SHP77 treated with DMSO at 0.1 percent for 48 hours (cell line): ENCODE measurements around the gene TMPRSS13.
"Not testable (repeated sequence)": the region's sequence is repeated elsewhere in the genome, so short reads cannot be mapped to it uniquely, and the experiment has no call there.

Source experiments
- DNase-seq: peaks from one replicate; lab custom pipeline; 2025; lab: John Stamatoyannopoulos, UW

Gene TMPRSS13

DNA sequence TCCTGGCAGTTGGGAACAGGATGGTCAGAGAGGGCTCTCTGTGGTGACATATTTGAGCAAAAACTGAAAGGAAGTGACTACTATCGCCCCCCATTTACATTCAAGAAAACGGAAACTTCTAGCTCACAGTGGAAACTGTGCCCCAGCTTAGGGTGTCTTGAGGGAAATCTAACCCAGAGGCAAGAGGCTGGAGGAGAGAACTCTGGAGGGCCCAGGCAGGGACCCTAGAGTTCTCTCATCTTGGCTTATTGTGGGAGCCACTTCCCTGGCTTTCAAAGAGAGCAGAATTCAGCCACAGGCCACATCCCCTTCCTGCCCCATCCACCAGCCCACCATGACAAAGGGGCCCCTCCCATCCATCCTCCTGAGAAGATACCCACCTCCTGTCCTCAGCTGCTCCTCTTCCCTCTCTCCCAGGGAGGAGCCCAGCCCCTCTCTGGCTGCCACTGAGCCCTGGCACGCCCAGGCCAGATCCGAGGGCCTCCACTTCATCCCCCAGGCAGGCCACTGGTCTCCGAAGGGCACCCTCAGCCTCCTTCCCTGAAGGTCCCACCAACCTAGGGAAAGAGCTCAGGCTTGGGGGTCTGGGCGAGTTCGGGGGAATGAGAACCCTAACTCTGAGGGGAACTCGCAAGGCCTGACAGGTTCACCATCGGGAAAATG lies 1.6 kb upstream of the TMPRSS13 start:
- no peak for DNase-seq

DNA sequence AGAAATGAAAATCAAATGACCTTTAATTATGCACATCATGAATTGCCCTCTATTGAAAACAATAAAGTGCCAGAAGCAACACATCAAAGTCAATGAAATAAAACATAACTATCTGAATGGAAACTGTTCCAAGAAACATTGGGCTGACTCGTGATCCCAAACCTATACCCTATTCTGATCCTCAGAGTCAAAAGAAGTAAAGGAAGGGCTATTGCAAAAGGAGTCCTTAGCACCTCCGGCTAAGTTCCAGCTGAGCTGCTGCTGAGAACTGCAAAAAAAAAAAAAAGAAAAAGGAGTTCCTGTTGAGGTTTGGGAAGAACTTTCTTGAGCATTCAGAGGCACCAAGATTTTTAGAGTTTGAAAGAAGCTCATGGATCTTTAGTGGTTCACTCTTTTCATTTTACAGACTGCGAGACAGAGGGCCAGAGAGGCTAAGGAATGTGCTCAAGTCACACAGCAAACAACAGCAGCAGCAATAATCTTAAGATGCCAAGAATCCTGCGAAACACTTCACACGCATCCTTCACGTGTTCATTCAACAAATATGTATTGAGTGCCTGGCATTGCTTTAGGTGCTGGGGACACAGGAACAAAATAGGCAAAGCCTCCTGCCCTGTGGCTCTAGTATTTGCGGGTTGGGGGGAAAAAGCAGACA lies 841 bp upstream of the TMPRSS13 start:
- no peak for DNase-seq

DNA sequence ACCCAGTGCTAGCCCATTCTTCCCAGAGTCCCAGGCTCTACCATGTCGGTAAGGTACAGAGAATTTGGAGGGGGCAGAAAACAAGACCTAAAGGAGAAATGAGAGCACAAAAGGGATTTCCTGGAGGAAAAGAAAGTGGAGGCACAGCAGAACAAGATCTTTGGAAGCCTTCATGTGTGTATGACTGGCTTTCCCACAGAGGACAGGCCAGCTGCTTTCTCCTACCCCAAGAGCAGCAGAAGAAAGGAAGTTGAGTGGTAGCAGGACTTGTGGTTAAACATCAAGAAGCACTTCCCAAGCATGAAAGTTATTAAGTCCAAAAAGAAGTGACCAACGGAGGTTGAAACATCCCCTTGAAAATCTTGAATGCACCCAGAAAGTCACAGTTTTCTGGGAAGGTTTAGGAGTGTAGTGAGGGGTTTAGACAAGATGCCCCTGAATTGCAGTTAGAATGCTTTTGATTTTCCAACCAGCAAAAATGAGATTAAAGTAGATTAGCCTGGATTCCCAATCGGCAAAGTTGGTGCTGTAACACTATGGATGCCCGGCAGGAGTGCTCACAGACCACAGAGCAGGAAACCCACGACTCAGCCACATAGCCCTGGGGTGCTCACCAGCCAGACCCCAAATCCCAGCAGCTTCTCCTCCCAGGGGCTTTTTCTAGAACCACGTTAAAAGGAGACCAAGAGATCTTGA lies 608 bp downstream of the TMPRSS13 start:
- no peak for DNase-seq

DNA sequence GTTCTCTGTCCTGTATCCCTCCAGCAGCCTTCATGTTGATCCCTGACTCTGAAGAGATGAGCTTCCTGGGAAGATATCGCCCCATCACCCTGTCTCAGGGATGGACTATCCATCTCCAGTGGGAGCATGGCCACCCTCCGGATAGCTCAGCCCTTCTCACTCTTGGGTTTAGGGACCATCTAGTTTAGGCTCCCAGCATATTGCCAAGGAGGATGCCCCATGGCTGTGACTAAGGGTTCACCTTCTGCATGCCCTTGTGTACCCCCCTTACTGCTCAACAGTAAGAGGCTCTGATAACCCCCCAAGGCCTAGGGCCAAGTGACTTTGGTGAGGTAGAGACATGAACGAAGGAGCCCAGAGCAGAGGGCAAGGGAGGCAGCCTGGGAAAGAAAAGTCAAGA lies 1.3 kb downstream of the TMPRSS13 start:
- no peak for DNase-seq

DNA sequence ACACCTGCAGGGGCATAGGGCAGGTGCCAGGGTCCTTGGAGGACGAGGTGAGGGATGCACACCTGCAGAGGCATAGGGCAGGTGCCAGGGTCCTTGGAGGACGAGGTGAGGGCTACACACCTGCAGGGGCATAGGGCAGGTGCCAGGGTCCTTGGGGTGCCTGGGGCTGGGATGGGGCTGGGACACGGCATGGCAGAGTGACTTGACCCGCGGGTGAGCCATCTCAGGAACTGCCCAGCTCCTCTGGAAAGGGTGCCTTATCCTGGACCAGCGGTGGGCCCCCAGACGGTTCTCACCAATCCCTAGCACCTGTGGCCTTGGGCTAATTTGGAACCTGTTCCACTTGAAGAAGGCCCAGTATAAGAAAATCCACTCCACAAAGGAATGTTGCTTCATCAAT lies 3.0 kb downstream of the TMPRSS13 start:
- not testable (repeated sequence) for DNase-seq

DNA sequence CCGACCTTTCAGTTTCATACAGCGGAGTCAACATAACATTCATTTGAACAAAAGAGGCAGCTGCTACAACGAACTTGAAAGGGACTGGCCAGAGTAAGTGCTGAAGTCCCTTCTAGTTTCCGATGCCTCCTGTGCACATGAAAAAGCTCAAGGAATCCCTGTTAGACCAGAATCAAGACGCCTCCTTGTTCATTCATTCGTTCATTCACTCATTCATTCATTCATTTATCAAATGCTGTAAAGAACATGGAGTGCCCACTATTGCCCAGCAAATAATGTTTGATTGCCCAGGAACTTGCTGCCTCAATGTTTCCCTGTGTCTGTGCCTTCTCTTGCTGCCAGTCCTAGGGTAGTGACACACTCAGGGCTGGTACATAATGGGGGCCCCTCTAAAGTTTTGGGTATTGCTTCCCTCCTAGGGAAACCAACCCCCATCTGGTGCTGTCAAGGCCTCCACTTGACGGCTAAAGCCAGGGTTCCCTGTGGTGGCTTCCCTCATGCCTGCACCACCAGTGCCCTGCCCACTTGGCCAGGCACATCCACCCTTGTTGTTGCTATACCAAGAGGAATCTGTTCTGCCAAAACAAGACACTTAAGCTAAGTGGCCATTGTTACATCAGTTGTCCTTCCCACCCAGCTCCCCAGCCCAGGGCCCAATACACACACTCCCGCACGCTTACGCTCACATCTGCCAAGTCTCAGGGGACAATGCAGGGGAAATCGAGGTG lies 3.8 kb downstream of the TMPRSS13 start:
- DNase-seq: no peak

DNA sequence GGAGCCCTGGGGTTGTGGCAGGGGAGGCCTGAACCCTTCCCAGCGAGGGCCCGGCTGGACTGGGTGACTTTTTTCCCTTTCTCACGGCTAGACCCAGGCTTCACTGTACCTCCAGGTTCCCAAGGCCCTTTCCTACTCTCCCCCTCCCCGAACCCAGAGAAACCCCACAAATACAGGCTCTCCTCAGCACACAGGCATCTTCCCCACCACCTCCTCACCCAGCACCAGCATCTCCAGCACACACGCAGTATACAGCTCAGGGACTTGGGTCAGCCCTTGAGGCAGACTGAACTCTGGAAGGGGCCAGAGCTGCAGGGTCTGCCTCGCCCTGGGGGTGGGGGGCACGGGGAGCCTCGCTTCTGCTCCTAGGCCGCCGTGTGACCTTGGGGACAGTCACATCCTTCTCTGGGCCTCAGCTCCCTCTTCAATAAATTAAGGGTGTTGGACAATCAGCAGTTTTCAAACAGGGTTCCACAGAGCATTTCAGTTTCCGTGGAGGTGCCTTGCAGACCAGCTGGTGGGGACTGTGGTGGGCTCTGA lies 4.5 kb downstream of the TMPRSS13 start:
- DNase-seq: no peak

DNA sequence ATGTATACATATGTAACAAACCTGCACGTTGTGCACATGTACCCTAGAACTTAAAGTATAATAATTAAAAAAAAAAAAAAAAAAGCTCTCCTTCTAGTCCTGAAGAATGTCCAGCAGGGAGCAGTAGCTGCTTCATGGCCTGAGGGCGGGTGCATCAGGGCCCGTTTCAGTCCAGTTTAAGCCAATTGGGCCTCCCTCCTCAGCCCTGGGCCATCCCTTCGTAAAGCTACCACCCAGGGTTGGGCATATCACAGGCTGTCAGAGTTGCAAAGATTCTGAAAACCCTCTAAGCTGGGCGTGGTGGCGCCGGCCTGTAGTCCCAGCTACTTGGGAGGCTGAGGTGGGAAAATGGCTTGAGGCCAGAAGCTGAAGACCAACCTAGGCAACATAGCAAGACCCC lies 5.4 kb downstream of the TMPRSS13 start:
- DNase-seq: no peak

DNA sequence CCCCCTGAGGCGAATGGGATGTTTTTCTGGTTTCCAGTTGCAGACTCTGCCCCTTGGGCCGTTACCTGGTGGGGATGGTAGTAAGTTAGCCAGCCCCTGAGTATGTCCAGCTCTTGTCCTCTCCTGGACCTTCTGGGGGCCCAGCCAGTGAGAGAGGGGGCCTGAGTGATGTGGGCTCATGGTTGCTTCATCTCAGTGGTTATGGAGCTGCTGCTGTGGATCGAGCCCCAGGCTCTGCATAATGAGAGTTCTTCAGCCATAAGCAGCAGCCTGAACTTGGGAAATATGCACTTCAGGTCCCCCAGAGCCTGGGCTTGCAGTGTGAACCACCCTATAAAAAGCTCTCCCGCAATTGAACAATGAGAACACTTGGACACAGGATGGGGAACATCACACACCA lies 5.9 kb downstream of the TMPRSS13 start:
- no peak for DNase-seq

DNA sequence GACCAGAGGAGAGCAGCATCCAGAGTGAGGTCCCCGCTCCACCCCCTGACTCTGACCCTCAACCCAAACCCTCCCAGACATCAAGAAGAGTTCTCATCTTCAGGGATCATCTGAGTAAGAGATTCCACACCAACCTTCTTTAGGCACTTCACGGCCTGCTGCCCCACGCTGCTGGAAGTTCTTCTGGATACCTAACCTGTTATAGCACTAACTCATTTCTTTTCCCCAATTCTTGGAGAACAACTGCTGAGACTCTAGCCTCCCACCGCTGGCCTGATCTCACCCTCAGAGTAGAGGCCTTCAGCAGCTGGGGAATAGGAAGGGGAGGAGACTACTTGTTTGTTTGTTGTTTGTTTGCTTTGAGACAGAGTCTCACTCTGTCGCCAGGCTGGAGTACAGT lies 7.3 kb downstream of the TMPRSS13 start:
- no peak for DNase-seq

DNA sequence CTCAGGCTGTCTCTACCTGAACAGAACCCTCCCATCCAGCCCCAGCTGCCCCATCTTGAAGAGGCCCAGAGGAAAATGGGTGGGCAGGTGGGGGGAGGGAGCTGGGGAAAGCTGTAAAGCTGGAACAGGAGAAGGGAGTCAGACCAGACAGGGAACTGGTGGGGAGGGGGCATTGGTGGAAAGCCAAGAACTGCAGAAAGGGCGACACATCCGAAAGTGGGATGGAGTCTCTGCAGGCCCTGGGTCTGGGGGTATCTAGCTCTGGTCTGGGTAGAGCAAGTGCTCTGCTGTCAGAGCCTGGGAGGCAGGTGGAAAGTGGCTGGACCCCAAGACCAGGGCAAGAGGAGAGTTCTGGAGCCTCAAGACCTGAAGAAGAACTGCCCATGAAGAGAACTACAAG lies 7.7 kb downstream of the TMPRSS13 start:
- DNase-seq: no peak

DNA sequence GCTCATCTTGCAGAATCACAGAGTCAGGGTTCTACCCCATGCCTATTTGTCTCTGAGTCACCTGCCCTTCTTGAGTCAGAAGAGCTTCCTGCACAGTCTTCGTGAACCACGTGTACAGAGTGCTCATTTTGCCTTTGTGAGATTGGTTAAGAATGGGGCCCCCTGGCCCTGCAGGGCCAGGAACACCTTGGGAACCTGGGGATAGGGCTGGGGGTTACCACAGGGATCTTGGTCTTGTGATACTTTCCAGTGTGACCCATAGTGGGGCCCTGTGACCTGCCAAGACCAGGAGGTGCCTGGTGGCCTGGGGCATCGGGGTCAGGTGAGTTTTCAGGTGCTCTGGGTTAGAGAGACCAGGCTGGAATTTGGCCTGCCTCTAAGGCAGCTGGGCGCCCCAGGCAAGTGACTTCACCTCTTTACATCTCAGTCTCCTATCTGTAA lies 9.4 kb downstream of the TMPRSS13 start:
- DNase-seq: no peak

DNA sequence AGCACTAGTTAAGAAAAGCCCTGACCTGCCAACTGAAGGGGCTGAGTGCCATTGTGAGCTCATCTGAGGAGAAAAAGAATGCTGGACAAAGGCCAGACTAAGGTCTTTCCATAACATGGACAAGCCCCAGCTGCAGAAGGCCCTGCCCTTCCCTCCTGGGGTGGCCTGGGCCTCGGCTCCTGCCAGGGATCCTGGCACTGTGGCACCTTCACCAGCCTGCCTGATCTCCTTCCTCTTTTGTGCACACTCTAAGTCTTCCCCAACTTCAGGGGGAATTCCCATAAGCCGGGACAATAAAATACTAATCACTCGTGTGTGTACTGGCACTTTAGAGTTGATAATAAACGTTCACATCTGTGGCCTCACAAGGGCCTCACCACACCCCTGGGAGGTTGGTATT lies 9.9 kb downstream of the TMPRSS13 start:
- no peak for DNase-seq

DNA sequence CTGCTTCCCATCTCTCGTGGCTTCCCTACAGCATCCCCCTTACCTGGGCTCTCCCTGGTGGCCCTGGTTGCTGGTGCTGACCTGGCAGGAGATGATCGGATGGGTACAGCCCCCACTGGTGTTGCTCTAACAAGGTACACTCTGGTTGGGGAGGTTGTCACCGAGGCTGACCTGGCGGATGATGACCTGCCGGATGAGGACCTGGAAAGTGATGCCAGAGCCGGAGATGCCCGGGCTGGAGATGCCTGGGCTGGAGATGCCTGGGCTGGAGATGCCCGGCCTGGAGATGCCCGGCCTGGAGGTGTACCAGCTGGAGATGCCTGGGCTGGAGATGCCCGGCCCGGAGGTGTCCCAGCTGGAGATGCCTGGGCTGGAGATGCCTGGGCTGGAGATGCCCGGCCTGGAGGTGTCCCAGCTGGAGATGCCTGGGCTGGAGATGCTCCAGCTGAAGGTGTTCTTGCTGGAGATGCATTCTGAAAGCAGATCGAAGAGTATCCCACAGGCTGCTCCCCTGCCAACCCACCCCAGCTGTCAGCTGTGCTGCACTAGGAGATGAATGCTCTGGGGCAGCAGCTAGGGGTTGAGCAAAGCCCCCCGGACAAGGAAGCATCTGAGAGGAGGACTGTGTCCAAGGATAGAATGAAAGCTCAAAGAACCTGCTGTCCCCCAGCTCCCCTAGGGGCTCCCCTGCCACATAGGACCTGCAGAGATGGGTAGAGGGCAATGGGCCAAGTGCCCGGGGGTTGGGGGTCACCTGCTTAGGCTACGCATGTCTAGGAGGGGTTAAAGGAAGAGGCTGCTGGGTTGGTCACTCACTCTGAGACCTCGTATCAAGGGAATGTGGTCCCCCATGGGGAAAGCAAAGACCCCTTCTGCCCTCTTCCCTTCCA lies 10.6 kb downstream of the TMPRSS13 start:
- no peak for DNase-seq

DNA sequence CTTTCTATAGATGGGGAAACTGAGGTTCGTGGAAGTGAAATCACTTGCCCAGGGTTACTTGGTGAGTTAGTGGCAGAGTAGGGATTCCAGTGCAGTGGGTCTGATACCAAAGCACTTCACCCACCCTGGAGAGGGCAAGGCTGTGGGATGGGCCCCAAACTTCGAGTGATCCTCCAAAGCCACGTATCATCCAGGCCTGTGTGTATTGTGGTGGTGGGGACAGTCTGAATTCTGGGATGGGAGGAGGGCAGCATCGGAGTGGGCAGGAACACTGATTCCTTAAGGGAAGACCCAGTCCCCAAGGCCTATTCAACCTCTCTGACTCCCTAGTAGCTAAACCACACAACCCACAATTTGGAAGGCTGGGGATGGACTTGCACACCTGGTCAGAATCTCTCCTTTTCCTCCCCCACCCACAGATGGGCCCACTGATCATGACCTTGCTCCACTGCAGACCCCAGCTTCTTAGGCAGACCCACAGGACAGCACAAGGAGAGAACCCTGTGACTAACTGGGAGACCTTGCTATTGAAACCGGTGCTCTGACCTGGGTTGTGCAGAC lies 11.5 kb downstream of the TMPRSS13 start:
- DNase-seq: no peak

DNA sequence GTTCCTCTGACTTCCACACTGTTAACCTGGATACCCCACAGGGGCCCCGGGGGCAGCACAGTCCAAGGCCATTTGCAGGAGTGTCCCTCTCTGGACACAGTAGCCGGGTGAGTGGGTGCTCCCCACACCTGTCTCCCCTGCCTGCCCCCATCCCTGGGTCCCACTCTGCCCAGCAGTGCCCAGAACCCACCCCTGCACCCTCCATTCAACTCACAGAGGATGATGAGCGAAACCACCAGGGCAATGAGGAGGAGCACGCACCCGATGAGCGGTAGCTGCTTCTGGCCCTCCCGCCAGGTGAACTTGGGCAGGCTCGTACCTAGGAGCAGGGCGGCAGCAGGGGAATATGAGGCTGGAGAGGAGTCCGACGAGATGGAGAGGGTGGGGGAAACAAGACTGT lies 12.2 kb downstream of the TMPRSS13 start:
- DNase-seq: no peak

DNA sequence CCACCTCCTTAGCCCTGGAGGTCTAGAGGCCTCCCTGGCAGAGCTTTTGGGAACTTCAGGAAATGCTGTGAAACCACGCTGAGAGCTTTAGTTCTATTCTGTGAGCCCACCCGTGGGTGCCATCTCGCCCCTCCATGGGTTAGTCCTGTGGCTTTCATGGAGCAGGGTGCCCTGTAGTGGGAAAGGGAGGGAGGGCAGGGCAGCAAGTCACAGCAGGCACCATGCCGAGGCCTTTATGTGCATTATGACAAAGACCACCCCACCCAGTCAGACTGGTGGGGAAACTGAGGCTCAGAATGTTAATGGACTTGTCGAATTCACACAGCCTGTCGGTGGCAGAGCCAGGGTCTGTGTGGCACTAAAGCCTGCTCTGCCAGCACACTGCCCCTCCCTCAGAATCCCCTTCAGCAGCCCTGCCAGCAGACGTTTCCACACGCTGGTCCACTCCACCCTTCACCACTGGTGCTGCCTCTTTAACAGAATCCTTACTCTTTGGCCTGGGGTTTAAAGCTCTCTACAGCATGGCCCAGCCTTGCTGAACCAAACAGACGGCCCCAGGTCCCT lies 13.4 kb downstream of the TMPRSS13 start:
- no peak for DNase-seq

DNA sequence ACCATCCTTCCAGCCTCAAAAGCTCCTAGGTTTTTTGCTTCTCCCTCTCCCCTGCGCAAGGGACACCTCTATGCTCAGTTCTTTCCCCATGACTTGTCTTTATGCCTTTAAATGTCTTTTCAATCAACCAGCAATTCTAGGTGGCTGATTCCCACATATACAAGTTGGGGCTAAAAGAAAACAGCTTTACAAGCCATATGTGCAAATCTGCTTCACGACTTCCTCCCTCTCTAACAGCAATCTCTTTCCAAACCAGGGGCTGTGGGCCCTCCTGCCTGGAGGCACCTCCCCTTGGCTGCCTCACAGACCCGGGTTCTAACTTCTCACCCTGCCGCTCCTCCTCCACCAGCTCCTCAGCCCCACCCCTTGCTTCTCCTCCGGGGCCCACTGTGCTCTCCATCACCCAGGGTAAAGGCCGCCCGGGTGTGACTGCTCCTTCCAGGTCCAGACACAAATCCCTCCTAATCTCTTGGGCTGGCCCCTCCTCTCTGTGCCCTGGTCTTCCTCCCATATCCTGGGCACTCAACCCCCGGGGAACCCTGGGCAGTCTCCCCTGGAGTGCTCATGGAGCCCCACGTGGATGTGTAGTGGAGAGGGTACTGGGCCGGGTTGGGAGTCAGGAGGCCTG lies 14.1 kb downstream of the TMPRSS13 start:
- no peak for DNase-seq

DNA sequence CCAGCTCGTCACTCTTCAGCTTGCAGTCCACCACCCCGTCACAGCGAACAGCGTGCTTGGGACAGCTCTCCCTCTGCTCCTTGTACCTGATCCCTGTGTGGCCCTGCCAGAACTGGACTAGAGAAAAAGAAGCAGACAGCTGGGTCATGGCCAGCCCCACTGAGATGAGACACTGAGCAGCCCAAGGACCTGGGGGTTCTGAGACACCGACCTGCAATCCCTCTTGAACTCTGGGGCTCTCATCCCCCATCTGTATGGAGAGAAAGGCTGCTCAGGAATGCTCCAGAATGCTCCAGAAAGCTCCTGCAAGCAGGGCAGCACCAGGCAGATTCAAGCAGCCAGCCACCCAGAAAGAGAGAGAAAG lies 14.8 kb downstream of the TMPRSS13 start:
- no peak for DNase-seq

DNA sequence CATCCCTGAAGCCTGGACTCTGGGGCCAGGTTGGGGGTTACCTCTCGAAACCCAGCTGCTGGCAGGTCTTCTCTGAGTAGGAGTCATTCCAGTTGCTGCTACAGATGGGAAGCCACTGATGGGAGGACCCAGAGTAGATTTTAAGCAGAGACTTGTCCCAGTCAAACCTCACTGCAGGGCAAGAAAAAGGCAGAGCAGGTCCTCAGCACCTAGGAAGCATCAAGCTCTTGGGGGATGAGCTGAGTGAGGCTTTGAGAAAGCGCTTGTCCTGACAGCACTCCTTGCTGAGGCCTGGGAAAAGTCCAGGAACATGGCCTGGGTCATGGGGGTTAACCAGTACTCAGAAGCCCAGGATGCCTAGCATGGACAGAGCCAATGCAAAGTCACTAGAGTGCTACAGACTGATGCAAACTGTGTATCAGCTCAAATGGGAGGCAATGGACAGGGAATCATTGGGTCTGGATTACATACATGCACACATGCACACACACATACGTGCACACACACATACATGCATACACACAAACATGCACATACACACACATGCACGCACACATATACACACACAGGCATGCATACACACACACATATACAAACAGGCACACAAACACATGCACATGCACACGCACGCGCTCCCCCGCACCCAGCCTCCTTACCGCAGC lies 15.3 kb downstream of the TMPRSS13 start:
- no peak for DNase-seq
